A673 (cell line): ENCODE measurements around the gene PRUNE2. TPM values are rescaled to one million over a fixed set of nuclear protein-coding genes. Genes with fewer than 3 reads are reported as not detected.

Source experiments
- BruUV-seq: library from RNA; stranded (reverse); fragments of 400-500 nt; replicated peaks from 2 replicates; lab custom pipeline; 2021; lab: Mats Ljungman, UMichigan
- CTCF ChIA-PET: fragments of 300-600 bp; sonication (Branson Sonifier 250); formaldehyde crosslinking; loops from one replicate; lab custom pipeline; 2022; ENCODE audit warnings: antibody characterized with exemption; lab: Charles Lee
- POLR2A ChIA-PET: fragments of 300-600 bp; sonication (Branson Sonifier 250); formaldehyde crosslinking; loops from one replicate; lab custom pipeline; 2022; ENCODE audit warnings: antibody characterized with exemption; ENCODE audit not compliant: low non-redundant PET; lab: Charles Lee
- DNase-seq: peaks from one replicate; pipeline ENCODE4 v3.0.0-alpha.2; 2015; ENCODE audit warnings: low spot score
- H3K27ac ChIP-seq: fragments of 200-600 bp; sonication (generic); 2 replicates; pipeline ENCODE4 v1.5.1; 2016; ENCODE audit warnings: mixed run types, low read depth, mild to moderate bottlenecking, mixed read lengths, antibody characterized with exemption, low read length; ENCODE audit not compliant: poor library complexity, severe bottlenecking
- H3K27me3 ChIP-seq: fragments of 200-600 bp; sonication (generic); replicated peaks from 2 replicates; pipeline ENCODE4 v1.6.1; 2017; ENCODE audit warnings: mixed run types, low read depth, mild to moderate bottlenecking, mixed read lengths, antibody characterized with exemption, low read length; ENCODE audit not compliant: insufficient read depth, poor library complexity
- H3K36me3 ChIP-seq: fragments of 200-600 bp; sonication (generic); 2 replicates; pipeline ENCODE4 v1.6.1; 2016; ENCODE audit warnings: mixed run types, mild to moderate bottlenecking, mixed read lengths, antibody characterized with exemption, low read length; ENCODE audit not compliant: insufficient read depth, poor library complexity, severe bottlenecking
- H3K4me1 ChIP-seq: fragments of 200-600 bp; sonication (generic); 2 replicates; pipeline ENCODE4 v1.6.1; 2017; ENCODE audit warnings: mixed run types, mild to moderate bottlenecking, mixed read lengths, antibody characterized with exemption, low read length; ENCODE audit not compliant: insufficient read depth, poor library complexity, severe bottlenecking
- H3K4me3 ChIP-seq: fragments of 200-600 bp; sonication (generic); 2 replicates; pipeline ENCODE4 v1.5.1; 2016; ENCODE audit warnings: low read depth, mixed run types, mild to moderate bottlenecking, mixed read lengths, low read length; ENCODE audit not compliant: poor library complexity, severe bottlenecking
- H3K9me3 ChIP-seq: fragments of 200-600 bp; sonication (generic); 2 replicates; pipeline ENCODE4 v1.6.1; 2016; ENCODE audit warnings: mixed run types, low read depth, mild to moderate bottlenecking, mixed read lengths, antibody characterized with exemption, low read length; ENCODE audit not compliant: poor library complexity, severe bottlenecking
- CTCF ChIP-seq: fragments of 300-800, 200-600 bp; sonication (generic); conservative IDR thresholded peaks from 2 replicates; pipeline ENCODE4 v1.5.1; 2017; ENCODE audit warnings: low read depth, mild to moderate bottlenecking, antibody characterized with exemption, low read length, moderate library complexity, mixed read lengths
- EZH2 ChIP-seq: fragments of 200-600 bp; sonication (generic); IDR thresholded peaks from 2 replicates; pipeline ENCODE4 v1.6.1; 2017; ENCODE audit warnings: borderline replicate concordance, low read depth, mild to moderate bottlenecking, mixed read lengths, antibody characterized with exemption, low read length; ENCODE audit not compliant: poor library complexity, severe bottlenecking
- intact Hi-C: fragments of 100-400 bp; cut with micrococcal nuclease; formaldehyde crosslinking; loops from one replicate; pipeline ENCODE4 v1.10.0; 2022; ENCODE audit not compliant: unreplicated experiment
- total RNA-seq: library from RNA; stranded (reverse); gene quantifications from 2 replicates; pipeline ENCODE4 v1.2.3, GENCODE V29; 2021

PRUNE2 gene
- total RNA-seq, 1 experiment from 2014 or later, result not detected

GRCh38 chr9:76620581-76620980 is 285.3 kb downstream of the PRUNE2 start:
- POLR2A ChIA-PET, result no interaction called here
- H3K36me3 ChIP-seq, result no peaks in the 10 kb centered on the region
- intact Hi-C loops, result no loop called here
- no peak for DNase-seq
- no peaks in the 10 kb centered on the region for H3K9me3 ChIP-seq
- H3K4me1 ChIP-seq, result no peaks in the 10 kb centered on the region
- CTCF ChIA-PET, result no interaction called here
- H3K4me3 ChIP-seq, result no peak overlapping the region
- no peak overlapping the region for H3K27ac ChIP-seq
- peaks cover 29% of the 10 kb centered on the region for H3K27me3 ChIP-seq
- TF ChIP-seq EZH2 (no peak), CTCF (no peak)
- no TSS peak for BruUV-seq

- H3K4me1 ChIP-seq, result no peaks in the 10 kb centered on the region
- peaks cover 24% of the 10 kb centered on the region for H3K27me3 ChIP-seq
- H3K9me3 ChIP-seq, result no peaks in the 10 kb centered on the region
- intact Hi-C loops, result no loop called here
- no peak for TF ChIP-seq EZH2
- TF ChIP-seq CTCF, result no peak
- no peaks in the 10 kb centered on the region for H3K36me3 ChIP-seq
- no TSS peak for BruUV-seq
- no peak overlapping the region for H3K27ac ChIP-seq
- H3K4me3 ChIP-seq, result no peak overlapping the region
- POLR2A ChIA-PET, result no interaction called here
- CTCF ChIA-PET, result no interaction called here
- no peak for DNase-seq
Measured at GRCh38 chr9:76619640-76620039, 286.3 kb downstream of the PRUNE2 start.

- POLR2A ChIA-PET, result no interaction called here
- intact Hi-C loops, result no loop called here
- H3K27me3 ChIP-seq, result peaks cover 25% of the 10 kb centered on the region
- H3K36me3 ChIP-seq, result no peaks in the 10 kb centered on the region
- no peaks in the 10 kb centered on the region for H3K9me3 ChIP-seq
- H3K4me3 ChIP-seq, result no peak overlapping the region
- H3K27ac ChIP-seq, result no peak overlapping the region
- DNase-seq, result no peak
- BruUV-seq, result no TSS peak
- TF ChIP-seq EZH2 (no peak), CTCF (no peak)
- no peaks in the 10 kb centered on the region for H3K4me1 ChIP-seq
- CTCF ChIA-PET, result no interaction called here
Measured at GRCh38 chr9:76619197-76619596, 286.7 kb downstream of the PRUNE2 start.
